Ishikawa (cell line): ENCODE measurements around the gene EHMT2.

Experiments used
- CEBPB ChIP-seq: IDR thresholded peaks from 2 replicates; pipeline ENCODE4 v1.6.1; 2012
- MAX ChIP-seq: IDR thresholded peaks from 2 replicates; pipeline ENCODE4 v1.6.1; 2012
- RAD21 ChIP-seq: IDR thresholded peaks from 2 replicates; pipeline ENCODE4 v1.6.1; 2012; ENCODE audit warnings: low read depth

- TF ChIP-seq CEBPB (no peak), RAD21 (no peak; the same call in 1 of the 2 replicates), MAX (no peak)
Observed at GRCh38 chr6:31870385-31870921, 27.0 kb downstream of the EHMT2 start.
